Uterus (tissue), 4 donors: ENCODE data around the gene IARS2. TPM values are rescaled to one million over a fixed set of nuclear protein-coding genes. Genes with fewer than 3 reads are reported as not detected.

ENCODE experiments used
- DNase-seq, 2 donors: peaks; one replicate each; pipeline ENCODE4 v3.0.0-alpha.2; 2019 to 2020
- H3K27ac ChIP-seq, 2 donors: fragments of 200-600 bp; sonication (generic); 1 replicate in 1 of 2; 2 replicates in 1 of 2; pipeline ENCODE4 v1.5.1; 2016 to 2018
- H3K27me3 ChIP-seq, 2 donors: fragments of 200-600 bp; sonication (generic); one replicate each; pipeline ENCODE4 v1.5.1; 2018 to 2019; ENCODE audit warnings: control low read depth in 1 of 2
- H3K36me3 ChIP-seq, 2 donors: fragments of 200-600 bp; sonication (generic); one replicate each; pipeline ENCODE4 v1.5.1; 2019; ENCODE audit warnings: control low read depth in 1 of 2
- H3K4me1 ChIP-seq, 2 donors: fragments of 200-600 bp; sonication (generic); one replicate each; pipeline ENCODE4 v1.5.1; 2018 to 2019; ENCODE audit warnings: control low read depth in 1 of 2
- H3K4me3 ChIP-seq, 2 donors: fragments of 200-600 bp; sonication (generic); 1 replicate in 1 of 2; 2 replicates in 1 of 2; pipeline ENCODE4 v1.5.1; 2018 to 2019; ENCODE audit warnings: mild to moderate bottlenecking in 1 of 2
- H3K9me3 ChIP-seq, 2 donors: fragments of 200-600 bp; sonication (generic); one replicate each; pipeline ENCODE4 v1.5.1; 2019; ENCODE audit warnings: control low read depth in 1 of 2
- POLR2A ChIP-seq, 2 donors: fragments of 450-650 bp; IDR thresholded peaks; one replicate each; pipeline ENCODE4 v1.6.1; 2016; ENCODE audit warnings: antibody characterized with exemption in 2 of 2, mild to moderate bottlenecking in 1 of 2, moderate library complexity in 1 of 2
- intact Hi-C: fragments of 100-400 bp; cut with DNase I; formaldehyde crosslinking; loops from one replicate; pipeline ENCODE4 v1.15.1; 2023; ENCODE audit warnings: low total_unique reads
- total RNA-seq, 4 donors: library from RNA; depleted of rRNA in 3 of 4; stranded (reverse); fragments of >200 nt in 3 of 4; gene quantifications; one replicate each; pipeline versions ENCODE4 v1.1.0 to v1.2.4, GENCODE V29; 2014 to 2023
- TF ChIP-seq, protein P1 (sequence below), 4 experiments: fragments of 200-600 bp in 2 of 4; fragments of 450-650 bp in 2 of 4; sonication (generic) in 2 of 4; IDR thresholded peaks; one replicate each; pipeline ENCODE4 v1.5.1; 2016 to 2019; ENCODE audit warnings: antibody characterized with exemption in 4 of 4, mild to moderate bottlenecking in 2 of 4, moderate library complexity in 1 of 4
- donor health status: DM: yes; HTN: yes; CAD: no.

IARS2 gene
- total RNA-seq, 4 donors from 2014 or later = 41.0 to 76.5 (median 49.8) TPM

DNA sequence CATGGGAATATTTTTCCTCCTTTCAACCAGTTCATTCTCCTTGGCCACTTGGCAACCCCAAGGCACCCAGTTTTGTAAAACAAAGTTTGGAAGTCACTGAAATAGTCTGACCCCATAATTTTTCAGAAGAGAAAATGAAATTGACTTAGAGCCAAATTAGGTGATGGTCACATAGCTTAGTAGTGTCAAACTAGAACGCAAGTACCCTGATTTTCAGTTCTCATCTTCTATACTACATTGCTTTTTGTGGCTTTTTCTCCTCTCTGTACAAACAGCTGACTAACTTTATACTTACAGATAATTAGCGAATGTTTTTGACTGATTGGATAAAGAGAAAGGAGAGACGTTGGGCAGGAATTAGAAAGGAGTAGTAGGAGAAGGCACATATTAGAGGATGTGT, 33.1 kb downstream of the IARS2 start:
- no peak overlapping the region for H3K4me3 ChIP-seq
- TF ChIP-seq POLR2A (IDR thresholded peaks at IDR 0.05) = no peak
- TF ChIP-seq, protein P1, sequence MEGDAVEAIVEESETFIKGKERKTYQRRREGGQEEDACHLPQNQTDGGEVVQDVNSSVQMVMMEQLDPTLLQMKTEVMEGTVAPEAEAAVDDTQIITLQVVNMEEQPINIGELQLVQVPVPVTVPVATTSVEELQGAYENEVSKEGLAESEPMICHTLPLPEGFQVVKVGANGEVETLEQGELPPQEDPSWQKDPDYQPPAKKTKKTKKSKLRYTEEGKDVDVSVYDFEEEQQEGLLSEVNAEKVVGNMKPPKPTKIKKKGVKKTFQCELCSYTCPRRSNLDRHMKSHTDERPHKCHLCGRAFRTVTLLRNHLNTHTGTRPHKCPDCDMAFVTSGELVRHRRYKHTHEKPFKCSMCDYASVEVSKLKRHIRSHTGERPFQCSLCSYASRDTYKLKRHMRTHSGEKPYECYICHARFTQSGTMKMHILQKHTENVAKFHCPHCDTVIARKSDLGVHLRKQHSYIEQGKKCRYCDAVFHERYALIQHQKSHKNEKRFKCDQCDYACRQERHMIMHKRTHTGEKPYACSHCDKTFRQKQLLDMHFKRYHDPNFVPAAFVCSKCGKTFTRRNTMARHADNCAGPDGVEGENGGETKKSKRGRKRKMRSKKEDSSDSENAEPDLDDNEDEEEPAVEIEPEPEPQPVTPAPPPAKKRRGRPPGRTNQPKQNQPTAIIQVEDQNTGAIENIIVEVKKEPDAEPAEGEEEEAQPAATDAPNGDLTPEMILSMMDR (IDR thresholded peaks at IDR 0.05) = no peak
- no peaks in the 10 kb centered on the region for H3K27me3 ChIP-seq
- no peaks in the 10 kb centered on the region for H3K9me3 ChIP-seq
- no peak overlapping the region for H3K27ac ChIP-seq
- intact Hi-C loops = no loop called here
- no peaks in the 10 kb centered on the region for H3K36me3 ChIP-seq
- H3K4me1 ChIP-seq = no peaks in the 10 kb centered on the region
- DNase-seq = no peak

DNA sequence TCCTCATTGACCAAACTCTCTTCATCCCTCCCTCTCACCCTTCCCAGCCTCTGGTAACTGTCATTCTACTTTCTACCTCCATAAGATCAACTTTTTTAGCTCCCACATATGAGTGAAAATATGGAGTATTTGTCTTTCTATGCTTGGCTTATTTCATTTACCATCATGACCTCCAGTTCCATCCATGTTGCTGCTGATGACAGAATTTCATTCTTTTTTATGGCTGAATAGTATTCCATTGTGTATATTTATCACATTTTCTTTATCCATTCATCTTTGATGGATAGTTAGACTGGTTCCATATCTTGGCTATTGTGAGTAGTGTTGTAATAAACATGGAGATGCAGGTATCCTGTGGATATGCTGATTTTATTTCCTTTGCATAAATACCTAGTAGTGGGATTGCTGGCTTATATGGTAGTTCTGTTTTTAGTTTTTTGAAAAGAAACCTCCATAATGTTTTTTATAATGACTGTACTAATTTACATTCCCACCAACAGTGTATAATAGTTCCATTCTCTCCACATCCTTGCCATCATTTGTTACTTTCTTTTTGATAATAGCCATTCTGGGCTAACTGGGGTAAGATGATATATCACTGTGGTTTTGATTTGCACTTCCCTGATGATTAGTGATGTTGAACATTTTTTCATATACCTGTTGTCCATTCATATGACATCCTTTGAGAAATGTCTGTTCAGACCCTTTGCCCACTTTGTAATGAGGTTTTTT, 35.7 kb downstream of the IARS2 start:
- TF ChIP-seq, protein P1 (IDR thresholded peaks at IDR 0.05) = no peak
- TF ChIP-seq POLR2A (IDR thresholded peaks at IDR 0.05) = no peak
- no peaks in the 10 kb centered on the region for H3K4me1 ChIP-seq
- no peak overlapping the region for H3K27ac ChIP-seq
- no peaks in the 10 kb centered on the region for H3K9me3 ChIP-seq
- no peak overlapping the region for H3K4me3 ChIP-seq
- DNase-seq = no peak
- no peaks in the 10 kb centered on the region for H3K36me3 ChIP-seq
- H3K27me3 ChIP-seq = no peaks in the 10 kb centered on the region
- intact Hi-C loops = no loop called here

DNA sequence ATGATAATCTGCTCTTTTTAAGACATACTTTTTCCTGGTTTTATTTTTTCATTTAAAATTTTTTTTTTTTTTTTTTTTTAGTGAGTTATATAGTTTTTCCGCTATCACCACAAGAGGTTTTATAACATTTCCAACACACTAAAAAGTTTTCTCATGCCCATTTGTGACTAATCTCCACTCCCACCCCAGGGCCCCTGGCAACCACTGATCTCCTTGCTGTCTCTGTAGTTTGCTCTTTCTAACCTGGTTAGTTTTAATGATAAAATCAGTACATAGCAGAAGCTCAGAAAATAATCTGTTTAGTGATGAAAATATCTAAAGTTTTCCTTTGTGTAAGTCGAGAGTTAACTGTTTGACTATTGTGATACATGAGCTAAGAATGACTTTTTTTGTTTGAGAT, 41.8 kb downstream of the IARS2 start:
- Histone ChIP-seq H3K9me3 (no peaks in the 10 kb centered on the region), H3K27me3 (no peaks in the 10 kb centered on the region), H3K4me1 (no peaks in the 10 kb centered on the region), H3K27ac (no peak overlapping the region), H3K36me3 (no peaks in the 10 kb centered on the region), H3K4me3 (no peak overlapping the region)
- intact Hi-C loops = no loop called here
- no peak for DNase-seq
- TF ChIP-seq, protein P1 (IDR thresholded peaks at IDR 0.05) = no peak
- no peak for TF ChIP-seq POLR2A (IDR thresholded peaks at IDR 0.05)

DNA sequence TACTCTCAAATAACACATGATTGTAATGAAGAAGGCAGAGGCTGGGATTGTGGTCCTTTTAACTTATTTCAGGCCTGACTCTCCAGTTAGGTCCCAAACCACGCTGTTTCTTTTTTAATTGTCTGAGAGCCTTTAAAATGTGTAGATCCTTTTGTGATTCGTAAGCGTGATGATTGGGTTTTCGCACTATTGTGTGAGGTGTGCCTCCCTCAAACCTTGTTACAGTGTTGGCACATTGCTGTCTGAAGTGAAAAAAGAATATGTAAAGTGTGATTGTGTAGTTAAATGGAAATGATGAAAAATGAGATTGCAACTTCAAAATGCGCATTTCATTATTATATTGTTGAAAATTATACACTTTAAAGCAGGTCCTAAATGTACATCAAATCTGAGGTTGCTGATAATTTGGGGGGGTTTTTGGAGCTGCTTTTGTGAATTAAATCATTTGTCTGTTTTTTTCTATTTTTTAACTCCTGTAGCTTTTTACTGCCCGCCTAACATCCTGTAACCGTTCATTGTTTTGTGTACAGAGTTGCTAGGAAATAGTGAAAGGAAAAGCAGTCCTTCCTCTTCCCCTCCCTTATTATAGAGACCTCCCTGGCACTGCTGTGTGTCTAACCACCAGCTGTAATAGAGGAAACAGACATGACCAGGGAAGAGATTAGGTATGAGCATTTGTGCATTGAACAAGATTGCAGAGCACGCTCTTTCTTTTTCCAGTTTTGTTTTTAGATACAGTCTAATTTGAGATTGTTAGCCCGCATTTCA, 43.3 kb downstream of the IARS2 start:
- H3K27me3 ChIP-seq = no peaks in the 10 kb centered on the region
- no peak for DNase-seq
- intact Hi-C loops = no loop called here
- H3K4me1 ChIP-seq = no peaks in the 10 kb centered on the region
- H3K36me3 ChIP-seq = no peaks in the 10 kb centered on the region
- no peak overlapping the region for H3K4me3 ChIP-seq
- no peaks in the 10 kb centered on the region for H3K9me3 ChIP-seq
- TF ChIP-seq, protein P1 (IDR thresholded peaks at IDR 0.05) = no peak
- no peak for TF ChIP-seq POLR2A (IDR thresholded peaks at IDR 0.05)
- H3K27ac ChIP-seq = no peak overlapping the region

DNA sequence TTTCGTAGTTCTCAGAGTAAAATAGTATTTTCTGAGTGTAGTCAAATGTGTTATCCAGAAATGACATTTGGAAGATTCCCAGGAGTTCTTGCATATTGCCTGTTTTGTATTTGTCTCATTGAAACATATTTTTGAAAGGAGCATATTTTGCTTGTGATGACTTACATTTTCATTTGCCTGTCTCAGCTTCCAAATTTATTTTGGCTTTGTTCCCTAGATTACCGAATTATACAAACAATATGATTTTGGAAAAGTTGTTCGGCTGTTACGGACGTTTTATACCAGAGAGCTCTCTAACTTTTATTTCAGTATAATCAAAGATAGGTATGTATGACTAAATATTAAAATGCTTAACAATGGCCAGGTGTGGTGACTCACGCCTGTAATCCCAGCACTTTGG, 46.0 kb downstream of the IARS2 start:
- DNase-seq = no peak
- H3K9me3 ChIP-seq = no peaks in the 10 kb centered on the region
- H3K36me3 ChIP-seq = no peaks in the 10 kb centered on the region
- no peaks in the 10 kb centered on the region for H3K4me1 ChIP-seq
- TF ChIP-seq, protein P1 (IDR thresholded peaks at IDR 0.05) = no peak
- TF ChIP-seq POLR2A (IDR thresholded peaks at IDR 0.05) = no peak
- H3K27ac ChIP-seq = no peak overlapping the region
- intact Hi-C loops = no loop called here
- no peaks in the 10 kb centered on the region for H3K27me3 ChIP-seq
- H3K4me3 ChIP-seq = no peak overlapping the region
